NT2/D1 (cell line): Measurements from ENCODE around the gene SLC25A43.
"Not testable (repeated sequence)": the region's sequence is repeated elsewhere in the genome, so short reads cannot be mapped to it uniquely, and the experiment has no call there.

Source experiments
- DNase-seq: peaks from one replicate; pipeline ENCODE4 v3.0.0-alpha.2; 2011; ENCODE audit warnings: low read depth, low spot score
- H3K27me3 ChIP-seq: 2 replicates; pipeline ENCODE4 v1.6.0; 2011; ENCODE audit warnings: mild to moderate bottlenecking; ENCODE audit not compliant: insufficient read length, insufficient read depth
- H3K36me3 ChIP-seq: 2 replicates; pipeline ENCODE4 v1.6.1; 2011; ENCODE audit warnings: mild to moderate bottlenecking, low read length, mixed read lengths; ENCODE audit not compliant: insufficient read depth, insufficient read length
- H3K4me1 ChIP-seq: 2 replicates; pipeline ENCODE4 v1.5.1; 2011; ENCODE audit not compliant: insufficient read depth, insufficient read length
- H3K4me3 ChIP-seq: 2 replicates; pipeline ENCODE4 v1.5.1; 2011; ENCODE audit warnings: low read depth; ENCODE audit not compliant: insufficient read length
- H3K9ac ChIP-seq: 2 replicates; pipeline ENCODE4 v1.6.0; 2011; ENCODE audit warnings: low read depth; ENCODE audit not compliant: insufficient read length
- H3K9me3 ChIP-seq: 2 replicates; pipeline ENCODE4 v1.5.1; 2011; ENCODE audit warnings: mild to moderate bottlenecking, low read length; ENCODE audit not compliant: insufficient read depth
- SUZ12 ChIP-seq: IDR thresholded peaks from 2 replicates; pipeline ENCODE4 v1.6.1; 2011; ENCODE audit not compliant: insufficient read length, insufficient read depth; ENCODE audit errors: extremely low read depth
- YY1 ChIP-seq: IDR thresholded peaks from 2 replicates; pipeline ENCODE4 v1.6.1; 2011; ENCODE audit not compliant: insufficient read length, insufficient read depth
- ZNF274 ChIP-seq: IDR thresholded peaks from 2 replicates; pipeline ENCODE4 v1.6.1; 2011; ENCODE audit warnings: mild to moderate bottlenecking, low read depth, low read length

The SLC25A43 gene

DNA sequence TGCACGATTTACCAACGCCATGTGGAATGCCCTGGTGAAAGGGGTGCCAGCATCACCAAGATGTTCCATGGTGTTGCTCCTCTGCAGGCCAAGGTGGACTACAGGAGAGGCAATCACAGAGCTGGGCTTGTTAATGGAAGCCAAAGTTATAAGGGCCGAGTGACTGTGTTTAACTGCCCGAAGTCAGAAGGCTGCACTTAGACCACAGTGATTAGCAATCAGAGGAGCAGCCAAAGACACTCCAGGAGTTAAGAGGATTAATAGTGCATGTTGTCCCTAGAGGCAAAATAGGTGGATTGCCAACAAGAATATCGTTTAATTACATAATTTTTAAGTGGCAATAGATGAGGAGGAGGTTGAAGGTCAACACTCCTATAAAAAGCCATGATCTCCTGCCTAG is 22.8 kb upstream of the SLC25A43 start:
- Histone ChIP-seq H3K4me3 (no peak overlapping the region), H3K9ac (no peak overlapping the region), H3K27me3 (no peaks in the 10 kb centered on the region), H3K9me3 (no peaks in the 10 kb centered on the region), H3K36me3 (no peaks in the 10 kb centered on the region), H3K4me1 (no peaks in the 10 kb centered on the region)
- no peak for DNase-seq
- TF ChIP-seq SUZ12 (no peak), ZNF274 (no peak), YY1 (no peak)

GRCh38 chrX:119381349-119381944 is 17.7 kb upstream of the SLC25A43 start:
- TF ChIP-seq ZNF274, result no peak
- TF ChIP-seq YY1, result no peak
- TF ChIP-seq SUZ12, result no peak
- Histone ChIP-seq H3K9me3 (no peaks in the 10 kb centered on the region), H3K27me3 (no peaks in the 10 kb centered on the region)

GRCh38 chrX:119382606-119383005 is 16.5 kb upstream of the SLC25A43 start:
- no peaks in the 10 kb centered on the region for H3K9me3 ChIP-seq

More at GRCh38 chrX:119381349-119381944, 17.7 kb upstream of the SLC25A43 start:
- no peak overlapping the region for H3K9ac ChIP-seq
- DNase-seq, result no peak
- H3K4me3 ChIP-seq, result no peak overlapping the region
- H3K36me3 ChIP-seq, result no peaks in the 10 kb centered on the region
- H3K4me1 ChIP-seq, result no peaks in the 10 kb centered on the region

GRCh38 chrX:119386685-119387084 is 12.5 kb upstream of the SLC25A43 start:
- not testable (repeated sequence) for H3K27me3 ChIP-seq, H3K4me3 ChIP-seq, H3K9me3 ChIP-seq, H3K9ac ChIP-seq, H3K36me3 ChIP-seq, DNase-seq, H3K4me1 ChIP-seq

More at GRCh38 chrX:119382606-119383005, 16.5 kb upstream of the SLC25A43 start:
- H3K4me1 ChIP-seq, result no peaks in the 10 kb centered on the region
- H3K4me3 ChIP-seq, result no peak overlapping the region
- DNase-seq, result no peak
- H3K36me3 ChIP-seq, result no peaks in the 10 kb centered on the region
- TF ChIP-seq YY1 (no peak), ZNF274 (no peak), SUZ12 (no peak)
- no peak overlapping the region for H3K9ac ChIP-seq
- H3K27me3 ChIP-seq, result no peaks in the 10 kb centered on the region

DNA sequence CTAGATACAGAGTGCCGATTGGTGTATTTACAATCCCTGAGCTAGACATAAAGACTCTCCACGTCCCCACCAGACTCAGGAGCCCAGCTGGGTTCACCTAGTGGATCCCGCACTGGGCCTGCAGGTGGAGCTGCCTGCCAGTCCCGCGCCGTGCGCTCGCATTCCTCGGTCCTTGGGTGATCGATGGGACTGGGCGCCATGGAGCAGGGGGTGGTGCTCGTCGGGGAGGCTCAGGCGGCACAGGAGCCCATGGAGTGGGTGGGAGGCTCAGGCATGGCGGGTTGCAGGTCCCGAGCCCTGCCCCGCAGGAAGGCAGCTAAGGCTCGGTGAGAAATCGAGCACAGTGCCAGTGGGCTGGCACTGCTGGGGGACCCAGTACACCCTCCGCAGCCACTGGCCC is 11.7 kb upstream of the SLC25A43 start:
- H3K9me3 ChIP-seq, H3K36me3 ChIP-seq, H3K9ac ChIP-seq, H3K4me3 ChIP-seq, DNase-seq, H3K27me3 ChIP-seq, H3K4me1 ChIP-seq: not testable (repeated sequence)

GRCh38 chrX:119389214-119389613 is 9.9 kb upstream of the SLC25A43 start:
- H3K9ac ChIP-seq, result no peak overlapping the region
- H3K4me1 ChIP-seq, result peaks cover 2% of the 10 kb centered on the region
- no peak for DNase-seq
- no peaks in the 10 kb centered on the region for H3K27me3 ChIP-seq
- no peak overlapping the region for H3K4me3 ChIP-seq
- no peaks in the 10 kb centered on the region for H3K36me3 ChIP-seq
- TF ChIP-seq ZNF274 (no peak), SUZ12 (no peak), YY1 (no peak)
- H3K9me3 ChIP-seq, result no peaks in the 10 kb centered on the region; the same call in 1 of the 2 replicates

GRCh38 chrX:119389871-119390501 is 9.2 kb upstream of the SLC25A43 start:
- H3K36me3 ChIP-seq, result no peaks in the 10 kb centered on the region
- H3K4me1 ChIP-seq, result peaks cover 2% of the 10 kb centered on the region
- no peaks in the 10 kb centered on the region for H3K27me3 ChIP-seq
- no peak overlapping the region for H3K4me3 ChIP-seq
- H3K9ac ChIP-seq, result no peak overlapping the region
- no peak for TF ChIP-seq ZNF274
- no peak for TF ChIP-seq YY1
- no peak for TF ChIP-seq SUZ12
- H3K9me3 ChIP-seq, result no peaks in the 10 kb centered on the region; the same call in 1 of the 2 replicates
- DNase-seq, result no peak

GRCh38 chrX:119391279-119391678 is 7.9 kb upstream of the SLC25A43 start:
- no peak for DNase-seq
- Histone ChIP-seq H3K9ac (no peak overlapping the region), H3K4me3 (no peak overlapping the region), H3K9me3 (no peaks in the 10 kb centered on the region; the same call in 1 of the 2 replicates), H3K4me1 (peaks cover 2% of the 10 kb centered on the region), H3K27me3 (no peaks in the 10 kb centered on the region), H3K36me3 (no peaks in the 10 kb centered on the region)
- no peak for TF ChIP-seq SUZ12
